ENCODE results near the gene MFSD11.
"Not testable (repeated sequence)": the region's sequence is repeated elsewhere in the genome, so short reads cannot be mapped to it uniquely, and the experiment has no call there.

The MFSD11 gene

GRCh38 chr17:76710863-76711611 is 26.9 kb upstream of the MFSD11 start, which contains the start of gene MXRA7:
Gene MXRA7, minus strand, starts transcription at chr17:76710965. Its CDS starts 19 bp downstream, at chr17:76710946.
- peak within 1 kb of the TSS; percentile 61 to 77 (median 70) for H3K4me3 ChIP-seq
- peaks cover 4 to 73% (median 30%) of the 10 kb centered on the region in 11 experiments; a peak in 20 of 22 replicates for H4K20me1 ChIP-seq
- peak within 1 kb of the TSS; percentile 65 to 90 (median 82) for H3K9ac ChIP-seq
- TF ChIP-seq Cebpa-rat (IDR thresholded peaks at IDR 0.05): no peak
- no peaks in the 10 kb centered on the region; a peak in 1 of 22 replicates for H3K9me3 ChIP-seq (replicated peaks in 1 of 11)
- peak within 1 kb of the TSS; percentile 87 to 99 (median 95) for H3K4me2 ChIP-seq
- 0 out of 22 replicates have a peak, but pooled peaks cover 0 to 4% (median 0%) of the 10 kb centered on the region in 11 experiments for H3K27me3 ChIP-seq
- H3K4me1 ChIP-seq: peaks cover 49 to 83% (median 69%) of the 10 kb centered on the region in 10 experiments
- peak within 1 kb of the TSS in 10 of 11 experiments; percentile 49 to 82 (median 68); a peak in 18 of 22 replicates for H3K27ac ChIP-seq
- H3K36me3 ChIP-seq: peaks cover 17 to 31% (median 27%) of the 10 kb centered on the region in 11 experiments

- H3K27me3 ChIP-seq; H3K27ac ChIP-seq; H3K9me3 ChIP-seq (replicated peaks in 1 of 11); H3K4me3 ChIP-seq: not testable (repeated sequence)
- Histone ChIP-seq H3K36me3 (peaks cover 26 to 44% (median 40%) of the 10 kb centered on the region in 11 experiments), H3K9ac (0 out of 22 replicates have a peak overlapping the region, but pooled peaks of 1 of the 11 experiments have one; percentile 3), H3K4me2 (peak overlapping the region in 2 of 11 experiments; percentile 73 to 77; a peak in 2 of 22 replicates), H4K20me1 (peaks cover 4 to 86% (median 41%) of the 10 kb centered on the region in 11 experiments; a peak in 20 of 22 replicates), H3K4me1 (peaks cover 62 to 91% (median 81%) of the 10 kb centered on the region in 10 experiments)
These were observed 25.6 kb upstream of the MFSD11 start for GRCh38 chr17:76712321-76712720.

- Histone ChIP-seq H3K4me2 (peak overlapping the region in 1 of 11 experiments; percentile 19; a peak in 1 of 22 replicates), H3K36me3 (peaks cover 41 to 58% (median 54%) of the 10 kb centered on the region in 11 experiments), H3K4me1 (peaks cover 55 to 82% (median 72%) of the 10 kb centered on the region in 10 experiments)
These were observed 24.2 kb upstream of the MFSD11 start for GRCh38 chr17:76713765-76714164.

GRCh38 chr17:76714336-76714735 is 23.6 kb upstream of the MFSD11 start:
- no peak for TF ChIP-seq Cebpa-rat (IDR thresholded peaks at IDR 0.05)
- Histone ChIP-seq H3K36me3 (peaks cover 46 to 64% (median 60%) of the 10 kb centered on the region in 11 experiments), H3K4me3 (no peak overlapping the region), H3K27ac (peak overlapping the region in 2 of 11 experiments; percentile 9 to 83; a peak in 4 of 22 replicates), H4K20me1 (peaks cover 4 to 89% (median 40%) of the 10 kb centered on the region in 11 experiments; a peak in 20 of 22 replicates), H3K27me3 (0 out of 22 replicates have a peak, but pooled peaks cover 0 to 4% (median 0%) of the 10 kb centered on the region in 11 experiments), H3K4me1 (peaks cover 49 to 77% (median 67%) of the 10 kb centered on the region in 10 experiments), H3K4me2 (0 out of 22 replicates have a peak overlapping the region, but pooled peaks of 2 of the 11 experiments have one; percentile 74 to 77), H3K9ac (peak overlapping the region in 2 of 11 experiments; percentile 11 to 42; a peak in 2 of 22 replicates), H3K9me3 (replicated peaks in 1 of 11) (no peaks in the 10 kb centered on the region)

More at GRCh38 chr17:76713765-76714164, 24.2 kb upstream of the MFSD11 start:
- no peaks in the 10 kb centered on the region for H3K9me3 ChIP-seq (replicated peaks in 1 of 11)
- 0 out of 22 replicates have a peak overlapping the region, but pooled peaks of 2 of the 11 experiments have one; percentile 11 to 42 for H3K9ac ChIP-seq
- H3K4me3 ChIP-seq: no peak overlapping the region
- H3K27ac ChIP-seq: no peak overlapping the region; a peak in 1 of 22 replicates
- peaks cover 4 to 89% (median 45%) of the 10 kb centered on the region in 11 experiments; a peak in 20 of 22 replicates for H4K20me1 ChIP-seq
- TF ChIP-seq Cebpa-rat (IDR thresholded peaks at IDR 0.05): no peak
- H3K27me3 ChIP-seq: 0 out of 22 replicates have a peak, but pooled peaks cover 0 to 4% (median 0%) of the 10 kb centered on the region in 11 experiments

GRCh38 chr17:76714822-76715495 is 23.0 kb upstream of the MFSD11 start:
- Histone ChIP-seq H3K9ac (peak overlapping the region; percentile 6 to 70 (median 59); a peak in 18 of 22 replicates), H3K27me3 (no peaks in the 10 kb centered on the region), H3K9me3 (replicated peaks in 1 of 11) (no peaks in the 10 kb centered on the region), H4K20me1 (peaks cover 0 to 89% (median 36%) of the 10 kb centered on the region in 11 experiments; a peak in 19 of 22 replicates), H3K27ac (peak overlapping the region in 10 of 11 experiments; percentile 39 to 83 (median 76); a peak in 19 of 22 replicates), H3K4me1 (peaks cover 43 to 70% (median 61%) of the 10 kb centered on the region in 10 experiments), H3K4me2 (peak overlapping the region; percentile 71 to 89 (median 77)), H3K4me3 (peak overlapping the region in 1 of 10 experiments; percentile 26; a peak in 1 of 20 replicates), H3K36me3 (peaks cover 53 to 70% (median 66%) of the 10 kb centered on the region in 11 experiments)
- TF ChIP-seq Cebpa-rat (IDR thresholded peaks at IDR 0.05): no peak

GRCh38 chr17:76715496-76715830 is 22.5 kb upstream of the MFSD11 start:
- no peak for TF ChIP-seq Cebpa-rat (IDR thresholded peaks at IDR 0.05)
- H3K27me3 ChIP-seq: no peaks in the 10 kb centered on the region
- no peaks in the 10 kb centered on the region for H3K9me3 ChIP-seq (replicated peaks in 1 of 11)
- peak overlapping the region; percentile 71 to 89 (median 77) for H3K4me2 ChIP-seq
- no peak overlapping the region for H3K4me3 ChIP-seq
- peak overlapping the region in 10 of 11 experiments; percentile 28 to 70 (median 60); a peak in 18 of 22 replicates for H3K9ac ChIP-seq
- H3K27ac ChIP-seq: peak overlapping the region; percentile 13 to 83 (median 76); a peak in 19 of 22 replicates
- peaks cover 45 to 71% (median 61%) of the 10 kb centered on the region in 10 experiments for H3K4me1 ChIP-seq
- H3K36me3 ChIP-seq: peaks cover 58 to 75% (median 71%) of the 10 kb centered on the region in 11 experiments
- peaks cover 0 to 94% (median 38%) of the 10 kb centered on the region in 11 experiments; a peak in 19 of 22 replicates for H4K20me1 ChIP-seq

- peaks cover 0 to 99% (median 46%) of the 10 kb centered on the region in 11 experiments; a peak in 19 of 22 replicates for H4K20me1 ChIP-seq
- peak overlapping the region in 10 of 11 experiments; percentile 58 to 83 (median 76); a peak in 21 of 22 replicates for H3K27ac ChIP-seq
- H3K4me1 ChIP-seq: peaks cover 49 to 75% (median 65%) of the 10 kb centered on the region in 10 experiments
- H3K9me3 ChIP-seq (replicated peaks in 1 of 11): no peaks in the 10 kb centered on the region
- peaks cover 66 to 83% (median 79%) of the 10 kb centered on the region in 11 experiments for H3K36me3 ChIP-seq
- no peak overlapping the region for H3K4me3 ChIP-seq
- TF ChIP-seq Cebpa-rat (IDR thresholded peaks at IDR 0.05): peak in 3 of 11 experiments; percentile 41 to 76 (median 50); a peak in 4 of 22 replicates
- peak overlapping the region; percentile 28 to 78 (median 60); a peak in 19 of 22 replicates for H3K9ac ChIP-seq
- peak overlapping the region; percentile 71 to 89 (median 77) for H3K4me2 ChIP-seq
- H3K27me3 ChIP-seq: no peaks in the 10 kb centered on the region
These were observed 21.6 kb upstream of the MFSD11 start for GRCh38 chr17:76716146-76716838.

Data from BLaER1 treated with 17β-estradiol and CSF1 and Interleukin-3, amounts not matched to agents 10 nM and 100 nM (cell line).